Effector memory CD4-positive, alpha-beta T cell (primary cell): ENCODE data around the gene LCN1.

Source experiments
- DNase-seq, 3 donors: peaks; one replicate each; pipeline ENCODE4 v3.0.0-alpha.2; 2020
- H3K27ac ChIP-seq: 2 replicates; pipeline ENCODE4 v1.7.0; 2013; ENCODE audit warnings: mild to moderate bottlenecking, low read length, moderate library complexity; ENCODE audit not compliant: insufficient read depth, poor library complexity, severe bottlenecking
- H3K27me3 ChIP-seq: replicated peaks from 2 replicates; pipeline ENCODE4 v1.7.0; 2013; ENCODE audit warnings: mild to moderate bottlenecking, low read length; ENCODE audit not compliant: insufficient read depth, control insufficient read depth, poor library complexity, severe bottlenecking
- H3K36me3 ChIP-seq: 2 replicates; pipeline ENCODE4 v1.7.0; 2013; ENCODE audit warnings: mild to moderate bottlenecking, low read length, moderate library complexity; ENCODE audit not compliant: control insufficient read depth, insufficient read depth
- H3K4me1 ChIP-seq: 2 replicates; pipeline ENCODE4 v1.7.0; 2013; ENCODE audit warnings: low read length, mild to moderate bottlenecking; ENCODE audit not compliant: control insufficient read depth, insufficient read depth, poor library complexity, severe bottlenecking
- H3K4me3 ChIP-seq: 2 replicates; pipeline ENCODE4 v1.7.0; 2013; ENCODE audit warnings: low read length, low read depth, mild to moderate bottlenecking; ENCODE audit not compliant: insufficient read depth, poor library complexity, severe bottlenecking
- H3K9me3 ChIP-seq: 2 replicates; pipeline ENCODE4 v1.7.0; 2013; ENCODE audit warnings: mild to moderate bottlenecking, low read length, moderate library complexity; ENCODE audit not compliant: control insufficient read depth

LCN1 gene

GRCh38 chr9:135514342-135515082, 6.7 kb upstream of the LCN1 start:
- Histone ChIP-seq H3K36me3 (no peaks in the 10 kb centered on the region), H3K27ac (no peak overlapping the region), H3K4me3 (no peak overlapping the region), H3K4me1 (no peaks in the 10 kb centered on the region), H3K9me3 (no peaks in the 10 kb centered on the region), H3K27me3 (no peaks in the 10 kb centered on the region)
- DNase-seq, result no peak

- H3K36me3 ChIP-seq, result no peaks in the 10 kb centered on the region
- H3K4me1 ChIP-seq, result no peaks in the 10 kb centered on the region
- no peaks in the 10 kb centered on the region for H3K27me3 ChIP-seq
- H3K4me3 ChIP-seq, result no peak overlapping the region
- no peak for DNase-seq
- no peaks in the 10 kb centered on the region for H3K9me3 ChIP-seq
- no peak overlapping the region for H3K27ac ChIP-seq
These were observed 5.9 kb upstream of the LCN1 start for GRCh38 chr9:135515083-135515951.

DNA sequence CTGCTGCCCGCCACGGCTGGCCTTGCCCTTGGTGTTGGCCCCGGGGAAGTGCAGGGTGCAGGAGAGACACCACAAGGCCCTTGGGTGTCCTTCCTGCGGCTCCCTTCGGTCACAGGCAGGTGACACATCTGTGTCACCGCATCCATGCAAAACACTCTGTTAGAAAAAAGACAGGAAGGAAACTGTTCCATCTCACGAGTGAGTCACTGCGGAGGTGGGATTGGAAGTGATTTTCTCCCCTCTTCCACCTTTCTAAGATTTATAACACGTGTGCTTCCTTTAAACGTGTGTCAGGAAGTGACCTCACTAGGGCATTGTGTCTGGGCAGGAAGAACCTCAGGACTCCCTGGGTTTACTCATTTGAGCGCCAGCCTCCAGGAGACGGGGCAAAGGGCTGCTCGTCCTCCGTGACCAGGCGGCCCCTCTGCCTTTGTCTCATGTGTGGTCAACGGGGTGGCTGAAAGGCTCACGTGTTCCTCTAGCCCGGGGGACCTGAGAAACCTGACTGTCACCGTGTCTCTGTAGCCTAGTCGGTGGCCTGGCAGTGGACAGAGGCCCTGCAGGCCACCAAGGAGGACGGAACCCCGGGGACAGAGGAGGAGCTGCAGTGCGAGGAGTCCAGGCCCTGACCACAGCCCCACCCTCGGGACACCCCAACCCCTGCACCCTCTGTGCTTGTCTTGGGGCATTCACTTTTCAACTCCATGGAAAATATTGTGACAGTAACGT, 4.9 kb upstream of the LCN1 start:
- Histone ChIP-seq H3K27ac (no peak overlapping the region), H3K9me3 (no peaks in the 10 kb centered on the region), H3K27me3 (no peaks in the 10 kb centered on the region), H3K4me3 (no peak overlapping the region), H3K36me3 (no peaks in the 10 kb centered on the region), H3K4me1 (no peaks in the 10 kb centered on the region)
- DNase-seq, result no peak

- DNase-seq, result no peak
- Histone ChIP-seq H3K27me3 (no peaks in the 10 kb centered on the region), H3K36me3 (no peaks in the 10 kb centered on the region), H3K9me3 (no peaks in the 10 kb centered on the region), H3K27ac (no peak overlapping the region), H3K4me3 (no peak overlapping the region), H3K4me1 (no peaks in the 10 kb centered on the region)
These were observed 3.8 kb upstream of the LCN1 start for GRCh38 chr9:135517407-135517822.

- no peaks in the 10 kb centered on the region for H3K9me3 ChIP-seq
- H3K36me3 ChIP-seq, result no peaks in the 10 kb centered on the region
- no peaks in the 10 kb centered on the region for H3K27me3 ChIP-seq
- H3K4me1 ChIP-seq, result no peaks in the 10 kb centered on the region
- H3K4me3 ChIP-seq, result no peak overlapping the region
- no peak for DNase-seq
- H3K27ac ChIP-seq, result no peak overlapping the region
These were observed 1.9 kb upstream of the LCN1 start for GRCh38 chr9:135519179-135519971.

DNA sequence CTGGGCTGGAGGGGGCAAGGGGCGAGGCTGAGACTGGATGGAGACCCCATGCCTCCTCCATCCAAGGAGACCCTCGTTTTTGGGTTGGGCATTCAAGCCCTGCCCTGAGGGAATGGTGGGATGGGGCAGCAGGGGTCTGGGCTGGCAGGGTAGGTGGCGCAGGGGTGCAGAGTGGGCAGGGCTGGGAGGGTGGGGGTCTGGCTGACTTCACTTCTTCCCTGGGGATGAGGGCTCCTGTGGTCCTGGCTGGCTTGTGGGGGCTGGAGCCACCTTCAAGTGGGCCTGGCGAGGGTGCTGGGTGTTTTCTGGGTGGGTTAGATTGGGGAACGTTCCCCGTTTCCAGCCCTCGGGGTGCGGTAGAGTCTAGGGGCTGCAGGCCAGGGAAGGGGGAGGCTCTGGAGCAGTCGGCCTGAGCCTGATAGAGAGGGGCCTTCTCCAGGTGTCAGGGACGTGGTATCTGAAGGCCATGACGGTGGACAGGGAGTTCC, 412 bp downstream of the LCN1 start:
- Histone ChIP-seq H3K27me3 (no peaks in the 10 kb centered on the region), H3K36me3 (no peaks in the 10 kb centered on the region), H3K9me3 (no peaks in the 10 kb centered on the region), H3K27ac (no peak overlapping the region), H3K4me1 (no peaks in the 10 kb centered on the region), H3K4me3 (no peak overlapping the region)
- DNase-seq, result no peak

DNA sequence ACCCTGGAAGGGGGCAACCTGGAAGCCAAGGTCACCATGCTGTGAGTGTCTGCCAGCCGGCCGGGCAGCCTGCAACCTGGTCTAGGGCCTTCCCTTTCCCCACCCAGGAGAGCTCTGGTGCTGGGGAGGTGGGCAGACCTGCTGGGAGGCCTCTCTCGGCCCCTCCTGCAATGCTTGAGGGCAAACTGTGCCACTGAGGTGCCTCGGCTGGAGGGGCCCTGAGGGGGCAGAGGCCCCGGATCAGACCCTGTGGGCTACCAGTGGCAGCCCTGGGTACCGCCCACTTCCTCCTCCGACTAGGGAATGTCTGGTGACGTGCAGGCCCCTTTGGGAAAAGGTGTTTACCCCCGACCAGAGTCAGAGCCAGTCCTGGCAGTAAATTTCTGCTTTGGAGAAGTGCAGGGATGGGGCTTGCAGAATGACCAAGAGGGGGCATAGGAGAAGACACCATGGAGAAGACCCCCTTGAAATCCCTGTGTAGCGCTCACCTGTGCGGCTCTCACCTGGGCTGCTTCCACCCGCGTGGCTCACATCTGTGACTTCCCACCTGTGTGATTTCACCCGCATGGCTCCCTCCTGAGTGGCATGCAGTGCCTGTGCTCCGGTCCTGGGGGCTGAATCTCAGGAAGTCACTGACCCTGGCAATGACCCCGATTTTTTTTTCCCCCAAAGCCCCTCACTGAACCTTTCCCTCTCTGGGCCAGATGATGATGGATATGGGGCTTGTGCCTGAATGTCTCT, 1.1 kb downstream of the LCN1 start:
- no peak overlapping the region for H3K27ac ChIP-seq
- no peaks in the 10 kb centered on the region for H3K27me3 ChIP-seq
- DNase-seq, result no peak
- H3K4me3 ChIP-seq, result no peak overlapping the region
- H3K4me1 ChIP-seq, result no peaks in the 10 kb centered on the region
- no peaks in the 10 kb centered on the region for H3K36me3 ChIP-seq
- no peaks in the 10 kb centered on the region for H3K9me3 ChIP-seq

DNA sequence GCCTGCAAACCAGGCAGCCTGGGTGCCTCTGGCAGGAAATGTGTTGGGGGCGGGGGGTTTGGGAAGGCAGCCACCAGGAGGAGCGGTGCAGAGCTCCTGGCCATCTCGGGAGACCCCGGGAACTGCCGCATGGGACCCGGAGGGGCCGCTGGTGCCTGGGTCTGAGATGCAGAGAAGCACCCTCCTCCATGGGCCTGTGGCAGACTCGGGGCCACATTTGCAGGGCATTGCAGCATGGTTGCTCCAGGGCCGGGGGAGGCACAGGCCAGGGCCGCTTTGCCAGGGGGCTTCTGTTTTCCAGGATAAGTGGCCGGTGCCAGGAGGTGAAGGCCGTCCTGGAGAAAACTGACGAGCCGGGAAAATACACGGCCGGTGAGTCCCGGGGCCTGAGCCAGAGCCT, 1.7 kb downstream of the LCN1 start:
- Histone ChIP-seq H3K4me1 (no peaks in the 10 kb centered on the region), H3K9me3 (no peaks in the 10 kb centered on the region), H3K27ac (no peak overlapping the region), H3K4me3 (no peak overlapping the region), H3K36me3 (no peaks in the 10 kb centered on the region), H3K27me3 (no peaks in the 10 kb centered on the region)
- no peak for DNase-seq

- Histone ChIP-seq H3K27me3 (no peaks in the 10 kb centered on the region), H3K36me3 (no peaks in the 10 kb centered on the region), H3K4me3 (no peak overlapping the region), H3K4me1 (no peaks in the 10 kb centered on the region), H3K27ac (no peak overlapping the region), H3K9me3 (no peaks in the 10 kb centered on the region)
- no peak for DNase-seq
These were observed 2.4 kb downstream of the LCN1 start for GRCh38 chr9:135523521-135524129.
